Activated CD4-positive, alpha-beta T cell treated with anti-CD3 and anti-CD28 coated beads, Interleukin-2, amount 10 ng/mL, durations not matched to agents 7 days and 5 days (primary cell): ENCODE data around the gene ARL4D. TPM values are rescaled to one million over a fixed set of nuclear protein-coding genes. Genes with fewer than 3 reads are reported as not detected.

Source experiments
- CTCF ChIA-PET: fragments of 350-600 bp; sonication (Branson Sonifier 250); formaldehyde crosslinking; loops from one replicate; lab custom pipeline; 2021; ENCODE audit warnings: antibody characterized with exemption; lab: Charles Lee
- POLR2A ChIA-PET: fragments of 350-600 bp; sonication (Branson Sonifier 250); formaldehyde crosslinking; loops from one replicate; lab custom pipeline; 2021; ENCODE audit warnings: antibody characterized with exemption; lab: Charles Lee
- DNase-seq: peaks from one replicate; pipeline ENCODE4 v3.0.0-alpha.2; 2020
- H3K27ac Mint-ChIP-seq: one replicate; pipeline ENCODE4 v1.8.0; 2021; ENCODE audit warnings: mild to moderate bottlenecking, moderate library complexity, mixed read lengths
- H3K27me3 Mint-ChIP-seq: one replicate; pipeline ENCODE4 v1.8.0; 2021; ENCODE audit warnings: mixed read lengths
- H3K36me3 Mint-ChIP-seq: one replicate; pipeline ENCODE4 v1.8.0; 2021; ENCODE audit warnings: low read depth, mixed read lengths
- H3K4me1 Mint-ChIP-seq: one replicate; pipeline ENCODE4 v1.8.0; 2021; ENCODE audit warnings: mixed read lengths
- H3K4me3 Mint-ChIP-seq: one replicate; pipeline ENCODE4 v1.8.0; 2021; ENCODE audit warnings: mild to moderate bottlenecking, moderate library complexity, mixed read lengths
- H3K9me3 Mint-ChIP-seq: one replicate; pipeline ENCODE4 v1.8.0; 2021; ENCODE audit warnings: mixed read lengths
- total RNA-seq, 2 experiments: library from RNA; stranded (reverse); gene quantifications; one replicate each; pipeline ENCODE4 v1.2.3, GENCODE V29; 2021

ARL4D gene
- total RNA-seq, 2 experiments from 2014 or later, result 2.1 to 2.2 TPM

GRCh38 chr17:43402078-43402477 is 3.3 kb downstream of the ARL4D start:
- no peak overlapping the region for H3K27ac Mint-ChIP-seq
- no peaks in the 10 kb centered on the region for H3K9me3 Mint-ChIP-seq
- no peaks in the 10 kb centered on the region for H3K36me3 Mint-ChIP-seq
- DNase-seq, result no peak
- H3K27me3 Mint-ChIP-seq, result peaks cover 7% of the 10 kb centered on the region
- ChIA-PET CTCF (interaction anchor here (1.1 to 14.7 kb wide), 3 partner anchors 11 to 82 kb away, joined by 3 to 240 read pairs (median 4); partner anchors contain the start of gene DHX8), POLR2A (no interaction called here)
- H3K4me1 Mint-ChIP-seq, result peaks cover 28% of the 10 kb centered on the region
- H3K4me3 Mint-ChIP-seq, result no peak overlapping the region

- H3K27ac Mint-ChIP-seq, result no peak overlapping the region
- ChIA-PET POLR2A (no interaction called here), CTCF (interaction anchor here (1.9 to 14.7 kb wide), 2 partner anchors 8 to 81 kb away, joined by 6 to 240 read pairs; partner anchors contain the start of gene DHX8)
- H3K4me3 Mint-ChIP-seq, result no peak overlapping the region
- DNase-seq, result no peak
- H3K36me3 Mint-ChIP-seq, result no peaks in the 10 kb centered on the region
- H3K27me3 Mint-ChIP-seq, result peaks cover 10% of the 10 kb centered on the region
- peaks cover 25% of the 10 kb centered on the region for H3K4me1 Mint-ChIP-seq
- H3K9me3 Mint-ChIP-seq, result no peaks in the 10 kb centered on the region
Measured at GRCh38 chr17:43402567-43402966, 3.8 kb downstream of the ARL4D start.

- Mint-ChIP-seq H3K9me3 (no peaks in the 10 kb centered on the region), H3K4me3 (no peak overlapping the region), H3K36me3 (no peaks in the 10 kb centered on the region), H3K27ac (no peak overlapping the region), H3K27me3 (peaks cover 15% of the 10 kb centered on the region), H3K4me1 (peaks cover 17% of the 10 kb centered on the region)
- ChIA-PET CTCF (interaction anchor here (1.9 to 14.7 kb wide), 2 partner anchors 10 to 80 kb away, joined by 6 to 240 read pairs; partner anchors contain the start of gene DHX8), POLR2A (no interaction called here)
- DNase-seq, result no peak
Measured at GRCh38 chr17:43403846-43404245, 5.1 kb downstream of the ARL4D start.

- DNase-seq, result no peak
- Mint-ChIP-seq H3K27ac (no peak overlapping the region), H3K4me1 (peaks cover 5% of the 10 kb centered on the region), H3K27me3 (peaks cover 15% of the 10 kb centered on the region), H3K36me3 (no peaks in the 10 kb centered on the region), H3K4me3 (no peak overlapping the region), H3K9me3 (no peaks in the 10 kb centered on the region)
- POLR2A ChIA-PET, result no interaction called here
- CTCF ChIA-PET, result interaction anchor here (0.9 to 1.4 kb wide), 2 partner anchors 14 to 78 kb away, joined by 3 to 6 read pairs; partner anchors contain the start of gene DHX8
Measured at GRCh38 chr17:43405861-43406260, 7.1 kb downstream of the ARL4D start.

GRCh38 chr17:43406676-43407645 is 8.2 kb downstream of the ARL4D start:
- Mint-ChIP-seq H3K4me1 (no peaks in the 10 kb centered on the region), H3K27me3 (peaks cover 15% of the 10 kb centered on the region), H3K36me3 (no peaks in the 10 kb centered on the region), H3K27ac (no peak overlapping the region), H3K9me3 (no peaks in the 10 kb centered on the region), H3K4me3 (no peak overlapping the region)
- DNase-seq, result no peak
- ChIA-PET POLR2A (no interaction called here), CTCF (interaction anchor here (0.7 to 1.4 kb wide), 3 partner anchors 8 to 77 kb away, joined by 3 to 8 read pairs (median 6); partner anchors contain the start of gene DHX8)

- Mint-ChIP-seq H3K27me3 (peaks cover 15% of the 10 kb centered on the region), H3K27ac (no peak overlapping the region), H3K4me1 (no peaks in the 10 kb centered on the region), H3K4me3 (no peak overlapping the region), H3K36me3 (no peaks in the 10 kb centered on the region), H3K9me3 (no peaks in the 10 kb centered on the region)
- ChIA-PET CTCF (no interaction called here), POLR2A (no interaction called here)
- DNase-seq, result no peak
Measured at GRCh38 chr17:43409131-43409530, 10.3 kb downstream of the ARL4D start.

GRCh38 chr17:43410557-43411368 is 12.0 kb downstream of the ARL4D start:
- peaks cover 22% of the 10 kb centered on the region for H3K27me3 Mint-ChIP-seq
- H3K4me1 Mint-ChIP-seq, result no peaks in the 10 kb centered on the region
- ChIA-PET POLR2A (no interaction called here), CTCF (interaction anchor here (0.7 to 2.6 kb wide), 4 partner anchors 11 to 73 kb away, joined by 3 to 11 read pairs (median 4); partner anchors contain the start of gene DHX8)
- no peaks in the 10 kb centered on the region for H3K36me3 Mint-ChIP-seq
- H3K9me3 Mint-ChIP-seq, result no peaks in the 10 kb centered on the region
- H3K27ac Mint-ChIP-seq, result no peak overlapping the region
- no peak for DNase-seq
- H3K4me3 Mint-ChIP-seq, result no peak overlapping the region

- CTCF ChIA-PET, result interaction anchor here (1.0 to 2.6 kb wide), 3 partner anchors 18 to 72 kb away, joined by 3 to 11 read pairs (median 3); partner anchors contain the start of gene DHX8
- Mint-ChIP-seq H3K9me3 (no peaks in the 10 kb centered on the region), H3K36me3 (no peaks in the 10 kb centered on the region), H3K4me1 (no peaks in the 10 kb centered on the region), H3K27me3 (peaks cover 20% of the 10 kb centered on the region), H3K4me3 (no peak overlapping the region), H3K27ac (no peak overlapping the region)
- DNase-seq, result no peak
- POLR2A ChIA-PET, result no interaction called here
Measured at GRCh38 chr17:43411369-43411677, 12.5 kb downstream of the ARL4D start.

- Mint-ChIP-seq H3K36me3 (no peaks in the 10 kb centered on the region), H3K27me3 (peaks cover 23% of the 10 kb centered on the region), H3K27ac (no peak overlapping the region), H3K4me3 (no peak overlapping the region), H3K9me3 (no peaks in the 10 kb centered on the region), H3K4me1 (no peaks in the 10 kb centered on the region)
- no peak for DNase-seq
- ChIA-PET CTCF (interaction anchor here (1.0 to 2.6 kb wide), 2 partner anchors 18 to 72 kb away, joined by 3 to 11 read pairs; partner anchors contain the start of gene DHX8), POLR2A (no interaction called here)
Measured at GRCh38 chr17:43411749-43412148, 13.0 kb downstream of the ARL4D start.

- H3K27ac Mint-ChIP-seq, result no peak overlapping the region
- H3K9me3 Mint-ChIP-seq, result no peaks in the 10 kb centered on the region
- ChIA-PET CTCF (interaction anchor here (1.2 to 2.6 kb wide), 3 partner anchors 11 to 71 kb away, joined by 3 to 11 read pairs (median 4); partner anchors contain the start of gene DHX8), POLR2A (no interaction called here)
- no peak for DNase-seq
- peaks cover 24% of the 10 kb centered on the region for H3K27me3 Mint-ChIP-seq
- no peak overlapping the region for H3K4me3 Mint-ChIP-seq
- H3K4me1 Mint-ChIP-seq, result no peaks in the 10 kb centered on the region
- no peaks in the 10 kb centered on the region for H3K36me3 Mint-ChIP-seq
Measured at GRCh38 chr17:43412166-43412565, 13.4 kb downstream of the ARL4D start.

GRCh38 chr17:43416998-43417890 is 18.5 kb downstream of the ARL4D start:
- no peak overlapping the region for H3K4me3 Mint-ChIP-seq
- ChIA-PET POLR2A (no interaction called here), CTCF (interaction anchor here (1.3 to 3.1 kb wide), 2 partner anchors 9 to 67 kb away, joined by 6 to 14 read pairs; partner anchors contain the start of gene DHX8)
- H3K4me1 Mint-ChIP-seq, result no peaks in the 10 kb centered on the region
- no peaks in the 10 kb centered on the region for H3K36me3 Mint-ChIP-seq
- H3K27ac Mint-ChIP-seq, result no peak overlapping the region
- DNase-seq, result no peak
- H3K9me3 Mint-ChIP-seq, result no peaks in the 10 kb centered on the region
- peaks cover 21% of the 10 kb centered on the region for H3K27me3 Mint-ChIP-seq
